Measurements from ENCODE around the gene HIGD2A. TPM values are rescaled to one million over a fixed set of nuclear protein-coding genes. Genes with fewer than 3 reads are reported as not detected.

HIGD2A gene
- total and polyA plus RNA-seq, 2 donors: 116 to 161 TPM

DNA sequence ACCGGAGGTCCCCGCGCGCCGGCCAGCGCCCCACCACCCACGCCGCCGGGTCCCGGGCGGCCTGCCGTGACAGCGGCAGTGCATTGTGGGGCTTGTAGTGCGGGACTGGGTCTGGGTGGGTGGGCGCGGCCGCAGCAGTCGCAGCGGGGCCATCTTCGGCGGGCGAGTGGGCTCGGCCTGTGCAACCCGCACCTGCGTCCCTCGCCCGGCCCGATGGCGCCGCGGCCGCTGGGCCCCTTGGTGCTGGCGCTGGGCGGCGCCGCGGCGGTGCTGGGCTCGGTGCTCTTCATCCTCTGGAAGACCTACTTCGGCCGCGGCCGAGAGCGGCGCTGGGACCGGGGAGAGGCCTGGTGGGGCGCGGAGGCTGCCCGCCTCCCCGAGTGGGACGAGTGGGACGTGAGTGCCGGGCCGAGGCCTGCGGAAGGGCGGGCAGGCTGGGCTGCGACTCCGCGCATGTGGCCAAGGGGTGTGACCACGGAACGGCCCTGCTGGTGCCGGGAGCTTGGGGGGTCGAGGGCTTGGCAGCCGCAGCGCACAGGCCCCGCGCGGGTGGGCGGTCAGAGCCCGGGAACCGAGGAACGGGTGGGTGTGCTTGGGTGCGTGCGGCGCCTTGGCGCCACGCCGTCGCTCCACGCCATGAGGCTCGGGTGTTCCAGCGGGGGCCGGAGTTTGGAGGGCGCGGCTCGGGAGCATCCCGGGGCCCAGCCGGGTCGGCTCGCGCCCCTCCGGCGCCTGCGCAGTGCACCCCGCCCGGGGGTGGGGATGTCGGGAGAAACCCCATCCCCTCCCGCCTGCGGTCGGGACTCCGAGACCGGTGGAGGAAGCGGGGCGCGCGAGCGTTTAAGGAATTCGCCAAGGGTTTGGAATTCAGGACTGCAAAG is 23.0 kb upstream of the HIGD2A start, which contains the start of gene ARL10:
Gene ARL10, plus strand, starts transcription at position 137 of the 881 bp plus-strand sequence. Its CDS starts 77 bp downstream, at position 214.
- peaks cover 5 to 18% of the 10 kb centered on the region in 2 donors for H3K4me1 ChIP-seq (ENCODE audit: control insufficient read depth in 2 of 2, insufficient read depth in 2 of 2, low read length in 2 of 2)
- H3K27me3 ChIP-seq (ENCODE audit: control insufficient read depth in 2 of 2, insufficient read depth in 1 of 2, low read length in 1 of 2): peaks cover 0 to 35% of the 10 kb centered on the region in 2 donors
- 2% methylated on average over 108 of the region's 108 CpGs for WGBS
- peak within 1 kb of the TSS; percentile 46 to 83 for H3K4me3 ChIP-seq (ENCODE audit: low read length in 2 of 2)
- no peak within 1 kb of the TSS for H3K27ac ChIP-seq (ENCODE audit: low read depth in 1 of 2, low read length in 1 of 2)
- peak in 3 of 9 donors; percentile 37 to 48 (median 40) for DNase-seq (ENCODE audit: low read depth in 6 of 9, low spot score in 9 of 9)
- H3K9me3 ChIP-seq (ENCODE audit: control insufficient read depth in 2 of 2, insufficient read depth in 1 of 2, low read length in 1 of 2): no peaks in the 10 kb centered on the region
- peaks cover 0 to 8% of the 10 kb centered on the region in 2 donors for H3K36me3 ChIP-seq (ENCODE audit: control insufficient read depth in 2 of 2, insufficient read depth in 2 of 2, low read length in 1 of 2)

DNA sequence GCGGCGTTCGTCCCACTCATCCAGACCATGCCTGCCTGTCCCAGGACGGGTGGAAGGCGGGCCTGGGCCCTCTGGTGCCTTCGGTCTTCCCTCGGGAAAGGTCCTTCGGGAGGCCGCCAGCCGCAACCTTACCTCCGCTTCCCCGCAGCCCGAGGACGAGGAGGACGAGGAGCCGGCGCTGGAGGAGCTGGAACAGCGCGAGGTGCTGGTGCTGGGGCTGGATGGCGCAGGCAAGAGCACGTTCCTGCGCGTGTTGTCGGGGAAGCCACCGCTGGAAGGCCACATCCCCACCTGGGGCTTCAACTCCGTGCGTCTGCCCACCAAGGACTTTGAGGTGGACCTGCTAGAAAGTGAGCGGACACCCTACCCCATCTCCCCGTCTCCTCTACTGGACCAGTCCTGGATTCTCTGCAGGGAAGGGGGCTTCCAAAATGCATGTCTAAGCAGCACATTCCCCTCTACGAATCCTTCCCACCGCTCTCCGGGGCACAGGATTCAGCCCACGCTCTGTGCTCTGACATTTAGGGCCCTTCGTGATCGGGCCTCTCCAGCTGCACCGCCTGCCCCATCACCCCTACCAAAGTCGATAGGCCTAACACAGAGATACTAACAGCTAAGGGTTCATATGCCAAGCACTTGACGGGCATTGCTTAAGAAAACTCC is 22.2 kb upstream of the HIGD2A start:
- peaks cover 0 to 8% of the 10 kb centered on the region in 2 donors for H3K36me3 ChIP-seq (ENCODE audit: control insufficient read depth in 2 of 2, insufficient read depth in 2 of 2, low read length in 1 of 2)
- H3K9me3 ChIP-seq (ENCODE audit: control insufficient read depth in 2 of 2, insufficient read depth in 1 of 2, low read length in 1 of 2): no peaks in the 10 kb centered on the region
- peaks cover 0 to 35% of the 10 kb centered on the region in 2 donors for H3K27me3 ChIP-seq (ENCODE audit: control insufficient read depth in 2 of 2, insufficient read depth in 1 of 2, low read length in 1 of 2)
- DNase-seq (ENCODE audit: low read depth in 6 of 9, low spot score in 9 of 9): no peak
- WGBS: 86% methylated on average over 38 of the region's 38 CpGs
- peaks cover 5 to 15% of the 10 kb centered on the region in 2 donors for H3K4me1 ChIP-seq (ENCODE audit: control insufficient read depth in 2 of 2, insufficient read depth in 2 of 2, low read length in 2 of 2)
- H3K27ac ChIP-seq (ENCODE audit: low read depth in 1 of 2, low read length in 1 of 2): no peak overlapping the region
- H3K4me3 ChIP-seq (ENCODE audit: low read length in 2 of 2): peak overlapping the region; percentile 46 to 83

DNA sequence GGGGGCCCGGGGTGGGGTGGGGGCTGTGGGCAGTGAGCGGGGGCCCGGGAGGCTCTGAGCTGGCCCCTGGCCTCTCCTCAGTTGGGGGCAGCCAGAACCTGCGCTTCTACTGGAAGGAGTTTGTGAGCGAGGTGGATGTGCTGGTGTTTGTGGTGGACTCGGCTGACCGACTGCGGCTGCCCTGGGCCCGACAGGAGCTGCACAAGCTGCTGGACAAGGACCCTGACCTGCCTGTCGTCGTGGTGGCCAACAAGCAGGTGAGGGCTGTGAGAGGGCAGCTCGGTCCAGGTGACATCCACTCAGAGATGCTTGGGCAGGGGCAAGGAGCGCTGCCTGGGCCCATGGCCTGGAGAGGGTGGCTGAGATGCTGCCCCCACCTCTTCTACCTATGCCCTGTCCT is 19.8 kb upstream of the HIGD2A start:
- peaks cover 0 to 31% of the 10 kb centered on the region in 2 donors for H3K27me3 ChIP-seq (ENCODE audit: control insufficient read depth in 2 of 2, insufficient read depth in 1 of 2, low read length in 1 of 2)
- WGBS: 97% methylated on average over 13 of the region's 13 CpGs
- no peak overlapping the region for H3K27ac ChIP-seq (ENCODE audit: low read depth in 1 of 2, low read length in 1 of 2)
- H3K4me1 ChIP-seq (ENCODE audit: control insufficient read depth in 2 of 2, insufficient read depth in 2 of 2, low read length in 2 of 2): peaks cover 5 to 7% of the 10 kb centered on the region in 2 donors
- no peak overlapping the region for H3K4me3 ChIP-seq (ENCODE audit: low read length in 2 of 2)
- DNase-seq (ENCODE audit: low read depth in 6 of 9, low spot score in 9 of 9): no peak
- H3K9me3 ChIP-seq (ENCODE audit: control insufficient read depth in 2 of 2, insufficient read depth in 1 of 2, low read length in 1 of 2): no peaks in the 10 kb centered on the region
- peaks cover 3 to 8% of the 10 kb centered on the region in 2 donors for H3K36me3 ChIP-seq (ENCODE audit: control insufficient read depth in 2 of 2, insufficient read depth in 2 of 2, low read length in 1 of 2)

DNA sequence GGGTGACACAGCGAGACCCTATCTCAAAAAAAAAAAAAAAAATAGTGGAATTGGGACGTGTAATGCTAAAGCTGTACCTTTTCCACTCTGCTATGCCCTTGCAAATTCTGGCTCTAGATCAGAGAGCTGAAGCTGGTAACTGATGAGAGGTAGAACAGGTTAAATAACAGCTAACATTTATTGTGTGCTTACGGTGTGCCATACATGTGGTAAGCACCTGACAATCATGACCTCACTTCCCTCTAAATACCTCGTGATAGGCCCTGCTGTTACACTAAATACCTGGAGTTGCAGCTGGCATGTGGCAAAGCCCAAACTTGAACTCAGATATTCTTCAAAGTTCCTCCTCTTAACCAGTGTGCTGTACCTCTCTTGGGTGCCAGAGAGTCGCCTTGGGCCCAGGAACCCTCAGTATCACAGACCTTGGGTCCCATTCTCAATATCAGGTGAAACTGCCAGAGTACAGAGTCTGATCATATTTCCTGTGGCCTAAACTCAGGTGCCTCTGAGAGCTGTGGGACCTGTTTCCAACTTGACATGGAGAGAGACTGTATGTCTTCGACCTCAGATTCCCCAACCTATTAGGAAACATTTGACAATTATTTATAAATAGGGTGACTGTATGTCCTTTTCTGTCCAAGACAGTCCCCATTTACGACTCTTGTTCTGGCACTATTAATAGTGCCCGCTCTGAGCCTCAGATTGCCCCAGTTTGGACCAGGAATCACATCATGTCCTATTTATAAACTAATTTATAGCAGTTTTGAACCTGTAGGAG is 18.4 kb upstream of the HIGD2A start:
- Histone ChIP-seq H3K27ac (ENCODE audit: low read depth in 1 of 2, low read length in 1 of 2) (no peak overlapping the region), H3K36me3 (ENCODE audit: control insufficient read depth in 2 of 2, insufficient read depth in 2 of 2, low read length in 1 of 2) (peaks cover 3 to 8% of the 10 kb centered on the region in 2 donors), H3K4me3 (ENCODE audit: low read length in 2 of 2) (no peak overlapping the region), H3K4me1 (ENCODE audit: control insufficient read depth in 2 of 2, insufficient read depth in 2 of 2, low read length in 2 of 2) (peaks cover 2 to 3% of the 10 kb centered on the region in 2 donors), H3K9me3 (ENCODE audit: control insufficient read depth in 2 of 2, insufficient read depth in 1 of 2, low read length in 1 of 2) (no peaks in the 10 kb centered on the region), H3K27me3 (ENCODE audit: control insufficient read depth in 2 of 2, insufficient read depth in 1 of 2, low read length in 1 of 2) (peaks cover 0 to 19% of the 10 kb centered on the region in 2 donors)
- 96% methylated on average over 8 of the region's 8 CpGs for WGBS
- no peak for DNase-seq (ENCODE audit: low read depth in 6 of 9, low spot score in 9 of 9)

DNA sequence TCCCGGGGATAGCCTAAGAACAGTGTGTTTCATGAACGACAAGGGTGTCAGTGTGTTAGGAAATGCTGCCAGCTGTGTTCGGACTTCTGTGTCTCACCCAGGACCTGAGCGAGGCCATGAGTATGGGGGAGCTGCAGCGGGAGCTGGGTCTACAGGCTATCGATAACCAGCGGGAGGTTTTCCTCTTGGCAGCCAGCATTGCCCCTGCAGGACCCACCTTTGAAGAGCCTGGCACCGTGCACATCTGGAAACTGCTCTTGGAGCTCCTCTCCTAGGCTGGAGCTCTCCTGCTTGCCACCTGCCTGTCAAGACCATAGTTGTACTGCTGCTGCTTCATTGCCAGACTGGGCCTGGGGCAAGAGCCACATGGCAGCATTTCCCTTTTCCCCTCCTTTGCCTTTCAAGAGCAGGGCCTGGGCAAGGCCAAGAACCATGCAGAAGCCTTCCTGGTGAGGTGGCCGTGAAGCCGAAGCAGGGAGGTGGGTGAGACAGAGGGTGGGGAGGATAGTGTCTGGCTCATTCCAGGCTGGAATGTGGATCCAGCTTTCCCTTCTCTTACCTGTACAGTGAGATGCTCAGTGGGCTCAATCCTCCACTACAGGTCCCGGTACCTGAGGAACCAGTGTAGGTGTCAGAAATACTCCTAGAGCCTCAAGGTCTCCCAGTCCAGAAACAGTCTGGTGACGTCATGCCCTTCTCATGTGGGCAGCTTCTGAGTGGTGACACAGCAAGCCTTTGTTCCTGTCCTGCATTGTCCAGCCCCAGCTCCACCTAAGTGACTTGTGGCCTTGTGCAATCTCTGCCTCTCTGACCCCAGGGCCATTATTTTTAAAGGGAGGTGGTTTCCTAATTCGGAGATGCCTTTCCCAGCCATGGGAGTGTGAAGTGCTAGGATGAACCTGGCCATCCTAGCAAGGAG is 16.7 kb upstream of the HIGD2A start:
- Histone ChIP-seq H3K4me1 (ENCODE audit: control insufficient read depth in 2 of 2, insufficient read depth in 2 of 2, low read length in 2 of 2) (no peaks in the 10 kb centered on the region), H3K27me3 (ENCODE audit: control insufficient read depth in 2 of 2, insufficient read depth in 1 of 2, low read length in 1 of 2) (peaks cover 0 to 6% of the 10 kb centered on the region in 2 donors), H3K9me3 (ENCODE audit: control insufficient read depth in 2 of 2, insufficient read depth in 1 of 2, low read length in 1 of 2) (no peaks in the 10 kb centered on the region), H3K36me3 (ENCODE audit: control insufficient read depth in 2 of 2, insufficient read depth in 2 of 2, low read length in 1 of 2) (peaks cover 3 to 8% of the 10 kb centered on the region in 2 donors), H3K27ac (ENCODE audit: low read depth in 1 of 2, low read length in 1 of 2) (no peak overlapping the region), H3K4me3 (ENCODE audit: low read length in 2 of 2) (no peak overlapping the region)
- DNase-seq (ENCODE audit: low read depth in 6 of 9, low spot score in 9 of 9): no peak
- 98% methylated on average over 13 of the region's 13 CpGs for WGBS

DNA sequence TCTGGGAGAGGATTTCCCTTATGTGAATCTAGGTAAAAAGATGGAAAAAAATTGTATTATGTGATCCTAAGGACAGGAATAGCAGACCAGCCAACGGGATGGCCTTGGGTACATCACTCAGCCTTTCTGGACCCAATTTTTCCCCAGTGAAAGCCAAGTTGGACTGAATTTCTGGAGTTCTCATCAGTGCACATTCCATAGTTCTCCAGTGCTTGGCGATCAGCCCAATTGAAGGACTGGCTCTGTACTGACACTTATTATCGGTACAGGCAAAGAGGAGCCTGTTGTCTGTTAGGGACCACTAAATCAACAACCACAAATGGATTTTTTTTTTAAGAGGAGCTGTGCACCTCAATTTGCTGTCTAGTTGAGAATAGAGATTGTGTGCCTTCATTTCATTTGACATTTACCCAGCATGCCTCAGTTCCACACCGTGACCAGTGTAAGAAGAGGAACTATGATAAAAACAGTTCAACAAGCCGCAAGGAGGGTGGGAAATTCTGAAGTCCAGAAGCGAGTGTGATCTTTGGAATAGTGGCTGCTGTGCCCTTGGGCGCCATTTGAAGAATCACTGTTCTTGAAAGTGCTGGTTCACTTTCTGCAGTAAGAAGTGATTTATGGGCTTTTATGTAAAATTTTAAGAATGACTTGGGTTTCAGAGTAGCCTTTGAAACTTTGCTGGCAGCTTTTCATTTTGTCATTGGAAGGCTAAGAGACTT is 15.3 kb upstream of the HIGD2A start:
- WGBS: 80% methylated on average over 7 of the region's 7 CpGs
- H3K27ac ChIP-seq (ENCODE audit: low read depth in 1 of 2, low read length in 1 of 2): no peak overlapping the region
- DNase-seq (ENCODE audit: low read depth in 6 of 9, low spot score in 9 of 9): no peak
- H3K36me3 ChIP-seq (ENCODE audit: control insufficient read depth in 2 of 2, insufficient read depth in 2 of 2, low read length in 1 of 2): peaks cover 3 to 8% of the 10 kb centered on the region in 2 donors
- no peak overlapping the region for H3K4me3 ChIP-seq (ENCODE audit: low read length in 2 of 2)
- no peaks in the 10 kb centered on the region for H3K4me1 ChIP-seq (ENCODE audit: control insufficient read depth in 2 of 2, insufficient read depth in 2 of 2, low read length in 2 of 2)
- no peaks in the 10 kb centered on the region for H3K9me3 ChIP-seq (ENCODE audit: control insufficient read depth in 2 of 2, insufficient read depth in 1 of 2, low read length in 1 of 2)
- H3K27me3 ChIP-seq (ENCODE audit: control insufficient read depth in 2 of 2, insufficient read depth in 1 of 2, low read length in 1 of 2): no peaks in the 10 kb centered on the region

DNA sequence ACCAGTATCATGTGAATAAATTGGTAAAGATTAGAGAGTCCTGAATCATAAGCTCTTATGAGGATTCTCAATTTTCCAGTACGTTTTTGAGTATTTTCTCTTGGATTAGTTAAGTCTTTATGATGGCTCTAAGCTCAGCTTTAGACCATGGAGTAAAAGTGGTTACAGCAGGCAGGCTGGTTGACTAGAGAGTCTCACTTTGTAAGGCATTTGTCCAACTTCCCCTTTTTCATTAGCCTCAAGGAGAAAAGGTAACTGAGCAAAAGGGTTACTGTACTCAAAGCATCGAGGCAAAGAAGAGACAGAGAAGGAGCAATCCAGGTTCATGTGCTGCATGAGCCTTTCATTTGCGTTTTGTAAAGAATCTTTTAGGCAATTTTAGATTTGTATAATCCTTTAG is 8.7 kb upstream of the HIGD2A start:
- H3K4me3 ChIP-seq (ENCODE audit: low read length in 2 of 2): no peak overlapping the region
- no peaks in the 10 kb centered on the region for H3K4me1 ChIP-seq (ENCODE audit: control insufficient read depth in 2 of 2, insufficient read depth in 2 of 2, low read length in 2 of 2)
- DNase-seq (ENCODE audit: low read depth in 6 of 9, low spot score in 9 of 9): no peak
- H3K27me3 ChIP-seq (ENCODE audit: control insufficient read depth in 2 of 2, insufficient read depth in 1 of 2, low read length in 1 of 2): no peaks in the 10 kb centered on the region
- H3K9me3 ChIP-seq (ENCODE audit: control insufficient read depth in 2 of 2, insufficient read depth in 1 of 2, low read length in 1 of 2): no peaks in the 10 kb centered on the region
- peaks cover 29 to 36% of the 10 kb centered on the region in 2 donors for H3K36me3 ChIP-seq (ENCODE audit: control insufficient read depth in 2 of 2, insufficient read depth in 2 of 2, low read length in 1 of 2)
- no peak overlapping the region for H3K27ac ChIP-seq (ENCODE audit: low read depth in 1 of 2, low read length in 1 of 2)
- 62% methylated on average over 3 of the region's 3 CpGs for WGBS

DNA sequence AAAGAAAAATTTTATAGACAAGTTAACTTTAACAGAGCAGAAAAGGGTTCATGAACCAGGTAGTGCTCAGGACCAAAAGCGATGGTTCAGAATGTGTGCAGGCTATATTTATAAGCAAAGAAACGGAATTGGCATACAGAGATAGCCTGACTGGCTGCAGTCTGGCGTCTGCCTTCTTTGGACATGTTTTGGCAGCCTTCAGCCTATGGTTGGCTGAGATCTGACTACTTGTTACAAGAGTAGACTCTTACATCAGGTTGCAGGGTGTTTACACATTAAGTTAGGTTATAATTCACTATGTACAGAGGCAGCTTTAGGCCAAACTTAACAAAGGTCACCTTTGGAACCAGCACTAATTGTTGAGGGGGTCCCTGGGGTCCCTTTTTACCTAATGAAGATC is 7.1 kb upstream of the HIGD2A start:
- Histone ChIP-seq H3K4me1 (ENCODE audit: control insufficient read depth in 2 of 2, insufficient read depth in 2 of 2, low read length in 2 of 2) (no peaks in the 10 kb centered on the region), H3K27ac (ENCODE audit: low read depth in 1 of 2, low read length in 1 of 2) (no peak overlapping the region), H3K27me3 (ENCODE audit: control insufficient read depth in 2 of 2, insufficient read depth in 1 of 2, low read length in 1 of 2) (no peaks in the 10 kb centered on the region), H3K36me3 (ENCODE audit: control insufficient read depth in 2 of 2, insufficient read depth in 2 of 2, low read length in 1 of 2) (peaks cover 37 to 51% of the 10 kb centered on the region in 2 donors), H3K4me3 (ENCODE audit: low read length in 2 of 2) (no peak overlapping the region), H3K9me3 (ENCODE audit: control insufficient read depth in 2 of 2, insufficient read depth in 1 of 2, low read length in 1 of 2) (no peaks in the 10 kb centered on the region)
- WGBS: 96% methylated on average over 3 of the region's 3 CpGs
- no peak for DNase-seq (ENCODE audit: low read depth in 6 of 9, low spot score in 9 of 9)
